Measurements from ENCODE around the gene ZBTB1.
A peak's percentile ranks its signal among the peaks of the same experiment; 100 is the strongest.

Gene ZBTB1

DNA sequence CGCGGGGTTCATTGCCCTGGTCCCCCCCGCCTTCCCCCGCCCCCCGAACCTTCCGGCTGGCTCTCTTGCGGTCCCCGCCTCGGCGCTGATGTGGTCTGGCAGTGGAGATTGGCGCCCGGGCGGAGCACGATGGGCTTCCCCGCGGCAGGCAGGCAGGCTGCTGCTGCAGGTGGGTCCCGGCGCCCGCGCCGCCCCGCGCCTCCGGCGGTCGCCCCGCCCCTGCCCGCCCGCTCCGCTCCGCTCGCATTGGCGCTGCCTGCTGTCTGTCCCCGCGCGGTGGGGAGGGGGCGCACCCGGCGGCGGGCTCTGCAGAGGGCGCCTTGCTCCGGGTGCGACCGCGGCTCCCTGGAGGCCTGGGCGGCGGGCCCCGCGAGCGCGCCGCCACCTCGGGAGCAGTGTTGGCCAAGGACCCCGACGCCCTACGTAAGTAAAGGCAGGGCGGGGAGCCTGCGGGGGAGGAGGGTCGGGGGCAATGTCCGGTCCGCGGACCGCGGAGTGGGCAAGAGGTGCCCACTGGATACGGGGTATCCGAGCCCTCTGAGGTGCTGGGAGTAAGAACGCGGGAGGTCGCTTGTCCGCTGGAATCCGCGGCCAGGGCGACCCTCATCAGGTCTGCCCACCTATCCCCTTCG lies 39.3 kb upstream of the ZBTB1 start, which contains the start of gene AKAP5:
Gene AKAP5, plus strand, starts transcription at position 309 of the 632 bp plus-strand sequence. CDS start 2,896 bp downstream, outside the sequence.
- peak; percentile 81 for DNase-seq (ENCODE audit: low spot score)
- TF ChIP-seq CTCF (IDR thresholded peaks at IDR 0.05; ENCODE audit: borderline replicate concordance, control extremely low read depth, extremely low read depth, insufficient read depth, missing control alignments) = peak; percentile 13
- in situ Hi-C loops (cut with MboI; ENCODE audit: low sequenced_read_pairs, unreplicated experiment) = no loop called here

- in situ Hi-C loops (cut with MboI; ENCODE audit: low sequenced_read_pairs, unreplicated experiment) = no loop called here
- DNase-seq (ENCODE audit: low spot score) = no peak
- no peak for TF ChIP-seq CTCF (IDR thresholded peaks at IDR 0.05; ENCODE audit: borderline replicate concordance, control extremely low read depth, extremely low read depth, insufficient read depth, missing control alignments)
These were observed 38.6 kb upstream of the ZBTB1 start for GRCh38 chr14:64465831-64466554.

GRCh38 chr14:64467101-64467500 lies 37.5 kb upstream of the ZBTB1 start:
- in situ Hi-C loops (cut with MboI; ENCODE audit: low sequenced_read_pairs, unreplicated experiment) = no loop called here
- no peak for DNase-seq (ENCODE audit: low spot score)
- TF ChIP-seq CTCF (IDR thresholded peaks at IDR 0.05; ENCODE audit: borderline replicate concordance, control extremely low read depth, extremely low read depth, insufficient read depth, missing control alignments) = no peak

DNA sequence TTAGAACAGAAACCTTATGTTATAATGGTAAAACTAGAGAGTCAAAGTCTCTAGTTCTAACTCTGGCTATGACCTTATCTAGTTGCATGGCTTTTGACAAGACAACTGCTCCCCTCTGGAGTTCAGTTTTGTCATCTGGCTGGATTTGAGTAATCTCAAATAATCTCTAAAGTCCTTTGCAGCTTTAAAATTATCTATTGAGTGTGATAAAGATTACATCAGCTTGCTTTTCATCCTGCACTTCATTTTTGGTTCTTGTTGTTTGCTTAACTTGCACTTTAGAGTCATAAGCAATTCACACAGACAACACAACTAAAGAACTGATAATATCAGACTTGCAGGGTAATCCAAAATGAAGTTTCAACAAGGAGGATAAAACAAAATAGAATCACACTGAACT lies 37.0 kb upstream of the ZBTB1 start:
- no peak for TF ChIP-seq CTCF (IDR thresholded peaks at IDR 0.05; ENCODE audit: borderline replicate concordance, control extremely low read depth, extremely low read depth, insufficient read depth, missing control alignments)
- in situ Hi-C loops (cut with MboI; ENCODE audit: low sequenced_read_pairs, unreplicated experiment) = no loop called here
- no peak for DNase-seq (ENCODE audit: low spot score)

GRCh38 chr14:64468451-64468850 lies 36.1 kb upstream of the ZBTB1 start:
- DNase-seq (ENCODE audit: low spot score) = no peak
- in situ Hi-C loops (cut with MboI; ENCODE audit: low sequenced_read_pairs, unreplicated experiment) = no loop called here
- TF ChIP-seq CTCF (IDR thresholded peaks at IDR 0.05; ENCODE audit: borderline replicate concordance, control extremely low read depth, extremely low read depth, insufficient read depth, missing control alignments) = no peak

- DNase-seq (ENCODE audit: low spot score) = no peak
- TF ChIP-seq CTCF (IDR thresholded peaks at IDR 0.05; ENCODE audit: borderline replicate concordance, control extremely low read depth, extremely low read depth, insufficient read depth, missing control alignments) = no peak
- in situ Hi-C loops (cut with MboI; ENCODE audit: low sequenced_read_pairs, unreplicated experiment) = loop anchor here (10.0 kb wide), 1 partner anchor 129 kb away; no protein-coding TSS in a partner anchor
These were observed 30.5 kb upstream of the ZBTB1 start for GRCh38 chr14:64474041-64474440.
